GM12874 (cell line): ENCODE measurements around the gene F5.

ENCODE experiments used
- TF ChIP-seq, protein P1 (sequence below): IDR thresholded peaks from 2 replicates; pipeline ENCODE4 v1.5.1; 2011; ENCODE audit warnings: low read depth, mild to moderate bottlenecking, control low read depth, low read length, moderate library complexity; ENCODE audit not compliant: insufficient read depth

F5 gene

DNA sequence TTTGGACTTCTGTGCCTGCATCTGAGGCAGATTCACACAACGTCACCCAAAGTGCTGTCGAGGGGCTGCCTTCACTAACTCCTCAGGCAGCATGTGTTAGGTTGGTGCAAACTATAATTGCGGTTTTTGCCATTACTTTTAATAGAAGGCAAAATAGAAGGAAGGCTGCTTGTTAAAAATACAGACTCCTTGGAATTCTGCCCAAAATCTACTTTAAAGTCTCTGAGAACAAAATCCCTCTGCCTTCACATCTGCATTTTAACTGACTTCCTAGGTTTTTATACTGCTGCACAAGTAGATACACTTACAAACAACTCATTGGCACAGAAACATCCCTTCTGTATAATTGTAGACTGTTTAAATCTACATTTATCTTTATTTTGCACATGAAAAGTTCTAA, 59.3 kb downstream of the F5 start:
- TF ChIP-seq, protein P1, sequence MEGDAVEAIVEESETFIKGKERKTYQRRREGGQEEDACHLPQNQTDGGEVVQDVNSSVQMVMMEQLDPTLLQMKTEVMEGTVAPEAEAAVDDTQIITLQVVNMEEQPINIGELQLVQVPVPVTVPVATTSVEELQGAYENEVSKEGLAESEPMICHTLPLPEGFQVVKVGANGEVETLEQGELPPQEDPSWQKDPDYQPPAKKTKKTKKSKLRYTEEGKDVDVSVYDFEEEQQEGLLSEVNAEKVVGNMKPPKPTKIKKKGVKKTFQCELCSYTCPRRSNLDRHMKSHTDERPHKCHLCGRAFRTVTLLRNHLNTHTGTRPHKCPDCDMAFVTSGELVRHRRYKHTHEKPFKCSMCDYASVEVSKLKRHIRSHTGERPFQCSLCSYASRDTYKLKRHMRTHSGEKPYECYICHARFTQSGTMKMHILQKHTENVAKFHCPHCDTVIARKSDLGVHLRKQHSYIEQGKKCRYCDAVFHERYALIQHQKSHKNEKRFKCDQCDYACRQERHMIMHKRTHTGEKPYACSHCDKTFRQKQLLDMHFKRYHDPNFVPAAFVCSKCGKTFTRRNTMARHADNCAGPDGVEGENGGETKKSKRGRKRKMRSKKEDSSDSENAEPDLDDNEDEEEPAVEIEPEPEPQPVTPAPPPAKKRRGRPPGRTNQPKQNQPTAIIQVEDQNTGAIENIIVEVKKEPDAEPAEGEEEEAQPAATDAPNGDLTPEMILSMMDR = no peak

DNA sequence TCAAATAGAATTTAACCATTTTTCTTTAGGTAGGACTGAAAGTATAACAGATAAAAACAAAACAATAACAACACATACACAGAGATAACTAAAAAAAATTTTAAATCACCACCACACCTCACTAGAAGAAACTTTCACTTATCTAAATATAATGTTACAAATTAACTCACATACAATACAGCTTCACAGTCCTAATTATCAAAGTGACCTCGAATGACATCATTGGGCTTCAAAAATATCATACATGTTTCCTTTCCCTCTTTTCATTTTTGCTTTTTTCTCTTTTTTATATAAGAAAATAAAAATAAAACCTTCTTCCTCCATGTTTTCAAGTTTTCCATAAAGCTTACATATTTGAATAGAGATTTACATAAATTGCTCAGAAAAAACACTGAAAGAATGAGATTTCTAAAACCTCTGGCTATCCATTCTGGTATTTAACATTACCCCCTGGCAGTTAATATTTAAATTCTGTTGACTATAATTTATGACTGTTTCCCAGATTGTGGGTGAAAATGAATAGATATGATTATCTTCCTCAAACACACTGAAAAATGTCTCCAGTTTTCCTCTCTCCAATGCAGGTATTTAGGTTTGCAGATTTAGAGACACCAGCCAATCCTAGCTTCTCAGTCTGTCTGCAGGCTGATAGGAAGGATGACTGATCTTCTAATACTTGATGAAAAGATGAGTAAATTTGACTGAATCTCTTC, 60.0 kb downstream of the F5 start:
- TF ChIP-seq, protein P1 = no peak

GRCh38 chr1:169525391-169525790, 60.9 kb downstream of the F5 start:
- TF ChIP-seq, protein P1 = no peak

DNA sequence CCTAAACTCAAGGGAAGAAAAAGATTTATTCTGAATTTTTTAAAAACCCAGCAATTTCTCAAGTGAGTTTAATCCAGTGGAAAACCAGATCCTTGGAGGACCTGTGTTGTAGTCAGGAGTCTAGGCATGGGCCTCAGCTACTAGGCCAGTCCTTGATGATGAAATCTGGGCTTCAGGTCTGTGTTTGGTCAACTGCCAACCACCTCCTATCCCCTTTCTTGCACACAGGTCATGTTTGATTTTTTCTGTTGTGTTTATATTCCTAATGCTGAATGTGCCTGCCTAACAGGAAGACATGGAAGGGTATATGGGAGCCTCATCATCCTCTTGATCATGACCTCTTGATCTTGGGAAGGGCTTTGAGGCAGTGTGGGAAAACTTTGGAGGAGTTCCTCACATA, 62.4 kb downstream of the F5 start:
- TF ChIP-seq, protein P1 = no peak

GRCh38 chr1:169521226-169521625, 65.1 kb downstream of the F5 start:
- TF ChIP-seq, protein P1 = no peak

GRCh38 chr1:169517558-169518186, 68.6 kb downstream of the F5 start:
- TF ChIP-seq, protein P1 = no peak

GRCh38 chr1:169515641-169516040, 70.6 kb downstream of the F5 start:
- TF ChIP-seq, protein P1 = no peak
